HepG2 (cell line): ENCODE measurements around the gene HPS1. TPM values are rescaled to one million over a fixed set of nuclear protein-coding genes. Genes with fewer than 3 reads are reported as not detected.
A peak's percentile ranks its signal among the peaks of the same experiment; 100 is the strongest.

ENCODE experiments used
- CTCF ChIP-seq: sonication (generic); formaldehyde crosslinking; IDR thresholded peaks from 2 replicates; pipeline ENCODE4 v1.5.0; 2020; ENCODE audit warnings: mild to moderate bottlenecking, missing genetic modification reagents, moderate library complexity
- EED ChIP-seq: sonication (generic); formaldehyde crosslinking; IDR thresholded peaks from 2 replicates; pipeline ENCODE4 v1.5.0; 2020; ENCODE audit warnings: mild to moderate bottlenecking, missing genetic modification reagents
- HNRNPUL1 ChIP-seq: fragments of 200-400 bp; formaldehyde crosslinking; IDR thresholded peaks from 2 replicates; pipeline ENCODE4 v1.6.1; 2017; ENCODE audit warnings: low read depth, mild to moderate bottlenecking, low read length, moderate library complexity
- KLF6 ChIP-seq: IDR thresholded peaks from 2 replicates; pipeline ENCODE4 v1.8.0; 2016; ENCODE audit warnings: missing biosample characterization, missing genetic modification reagents
- MBD4 ChIP-seq: IDR thresholded peaks from 2 replicates; pipeline ENCODE4 v1.6.1; 2012; ENCODE audit warnings: low read length, inconsistent platforms, borderline replicate concordance
- MYNN ChIP-seq: sonication (generic); formaldehyde crosslinking; IDR thresholded peaks from 2 replicates; pipeline ENCODE4 v1.4.0; 2020; ENCODE audit warnings: mild to moderate bottlenecking, low read depth, missing genetic modification reagents
- NFE2L2 ChIP-seq: fragments of 150-350 bp; IDR thresholded peaks from 2 replicates; pipeline ENCODE4 v1.6.1; 2014; ENCODE audit warnings: low read length
- PITX1 ChIP-seq: sonication (generic); formaldehyde crosslinking; IDR thresholded peaks from 2 replicates; pipeline ENCODE4 v1.5.1; 2020; ENCODE audit warnings: mild to moderate bottlenecking, missing genetic modification reagents
- PRDM10 ChIP-seq: sonication (generic); formaldehyde crosslinking; IDR thresholded peaks from 2 replicates; pipeline ENCODE4 v1.4.0; 2020; ENCODE audit warnings: low read depth, missing genetic modification reagents
- RCOR2 ChIP-seq: IDR thresholded peaks from 2 replicates; pipeline ENCODE4 v1.6.1; 2016; ENCODE audit warnings: missing biosample characterization, missing genetic modification reagents
- SMC3 ChIP-seq: IDR thresholded peaks from 2 replicates; pipeline ENCODE4 v1.6.1; 2011; ENCODE audit warnings: low read length, improper control_type of control experiment
- SP1 ChIP-seq, 2 experiments: fragments of 450-650 bp in 1 of 2; sonication (generic) in 1 of 2; formaldehyde crosslinking in 1 of 2; IDR thresholded peaks; 2 replicates each; pipeline versions ENCODE4 v1.4.0 to v1.6.1; 2016 to 2020; ENCODE audit warnings: missing genetic modification reagents in 1 of 2
- YY1 ChIP-seq: IDR thresholded peaks from 2 replicates; pipeline ENCODE4 v1.6.1; 2011; ENCODE audit warnings: low read length, low read depth, moderate library complexity, mild to moderate bottlenecking; ENCODE audit not compliant: insufficient read depth, insufficient replicate concordance
- ZBTB26 ChIP-seq: IDR thresholded peaks from 2 replicates; pipeline ENCODE4 v1.6.1; 2016; ENCODE audit warnings: missing compliant biosample characterization, missing genetic modification reagents, borderline replicate concordance
- ZNF101 ChIP-seq: sonication (generic); formaldehyde crosslinking; IDR thresholded peaks from 2 replicates; pipeline ENCODE4 v1.4.0; 2020; ENCODE audit warnings: mild to moderate bottlenecking, low read depth, missing genetic modification reagents, borderline replicate concordance
- ZNF124 ChIP-seq: sonication (generic); formaldehyde crosslinking; IDR thresholded peaks from 2 replicates; pipeline ENCODE4 v1.4.0; 2020; ENCODE audit warnings: missing genetic modification reagents
- ZNF17 ChIP-seq: sonication (generic); formaldehyde crosslinking; IDR thresholded peaks from 2 replicates; pipeline ENCODE4 v1.5.0; 2020; ENCODE audit warnings: mild to moderate bottlenecking, missing genetic modification reagents
- ZNF598 ChIP-seq: sonication (generic); formaldehyde crosslinking; IDR thresholded peaks from 2 replicates; pipeline ENCODE4 v1.5.1; 2020; ENCODE audit warnings: mild to moderate bottlenecking, missing genetic modification reagents, borderline replicate concordance
- ZNF710 ChIP-seq: sonication (generic); formaldehyde crosslinking; IDR thresholded peaks from 2 replicates; pipeline ENCODE4 v1.5.0; 2020; ENCODE audit warnings: mild to moderate bottlenecking, missing genetic modification reagents, borderline replicate concordance
- ZNF724P ChIP-seq: sonication (generic); formaldehyde crosslinking; IDR thresholded peaks from 2 replicates; pipeline ENCODE4 v1.8.0; 2022; ENCODE audit warnings: missing genetic modification reagents, borderline replicate concordance
- polyA plus RNA-seq, 8 experiments: library from polyadenylated mRNA; depleted of rRNA in 3 of 8; stranded (reverse) in 7 of 8; unstranded in 1 of 8; fragments of >200 nt; fragmentation: Illumina TruSeq in 4 of 8; extraction: Trizol in 4 of 8; gene quantifications; 2 replicates each; pipeline versions ENCODE4 v1.2.1 to v1.2.3, GENCODE V29; 2011 to 2016; ENCODE audit warnings: low read depth in 4 of 8, missing spikeins in 1 of 8, mixed read lengths in 1 of 8; ENCODE audit not compliant: insufficient read depth in 1 of 8
- total RNA-seq, 5 experiments: library from RNA; depleted of rRNA; stranded (reverse); fragments of >200 nt; fragmentation: Illumina TruSeq; extraction: Trizol; gene quantifications; 2 replicates each; pipeline ENCODE4 v1.2.3, GENCODE V29; 2016; ENCODE audit warnings: low read depth in 1 of 5

The HPS1 gene
- total and polyA plus RNA-seq, 2 of the 13 experiments (the other 11 are each of a cell fraction or from before 2014, with no cell fraction given): 24.6 to 25.8 TPM

GRCh38 chr10:98467506-98468318, 21.0 kb upstream of the HPS1 start (continued):
- TF ChIP-seq YY1 (peak; percentile 20), ZNF101 (CRISPR knock-in tag) (no peak), HNRNPUL1 (no peak), SP1 (IDR thresholded peaks at IDR 0.05) (no peak), SP1 (CRISPR knock-in tag; IDR thresholded peaks at IDR 0.05) (no peak), ZBTB26 (CRISPR knock-in tag) (no peak), SMC3 (peak; percentile 91), MYNN (CRISPR knock-in tag) (0 out of 2 replicates have a peak, but pooled peaks have one; percentile 82), ZNF598 (CRISPR knock-in tag) (no peak), ZNF17 (CRISPR knock-in tag) (no peak), PITX1 (peak; percentile 15; the same call in 1 of the 2 replicates), MBD4 (no peak), CTCF (peak; percentile 97), KLF6 (CRISPR knock-in tag) (no peak), ZNF724P (no peak), RCOR2 (CRISPR knock-in tag) (no peak), ZNF710 (no peak), NFE2L2 (0 out of 2 replicates have a peak, but pooled peaks have one; percentile 17), EED (CRISPR knock-in tag) (peak; percentile 83; the same call in 1 of the 2 replicates), ZNF124 (CRISPR knock-in tag) (0 out of 2 replicates have a peak, but pooled peaks have one; percentile 35), PRDM10 (CRISPR knock-in tag) (0 out of 2 replicates have a peak, but pooled peaks have one; percentile 35)
